ENCODE measurements around the gene MED12. TPM values are rescaled to one million over a fixed set of nuclear protein-coding genes. Genes with fewer than 3 reads are reported as not detected.

Gene MED12
- total RNA-seq, 2 experiments from 2014 or later: 23.1 to 31.1 TPM

GRCh38 chrX:71128166-71128833 lies 9.9 kb downstream of the MED12 start:
- ChIA-PET CTCF (ENCODE audit: unreplicated experiment) (no interaction called here), POLR2A (interaction anchor here (0.5 kb wide), 1 partner anchor 391 kb away, joined by 3 read pairs; no protein-coding TSS in a partner anchor)
- no peak overlapping the region for H3K4me3 ChIP-seq (ENCODE audit: low read depth, low read length, poor library complexity, severe bottlenecking)
- TF ChIP-seq EZH2phosphoT487 (IDR thresholded peaks at IDR 0.05; ENCODE audit: borderline replicate concordance, low read depth, low read length) (no peak), CTCF (conservative IDR thresholded peaks at IDR 0.05; ENCODE audit: low read length) (no peak)
- no peak for DNase-seq (ENCODE audit: low spot score)
- H3K27ac ChIP-seq (ENCODE audit: low read depth, low read length, poor library complexity, severe bottlenecking): no peak overlapping the region
- BruUV-seq (replicated peaks): no TSS peak
- H2AFZ ChIP-seq (ENCODE audit: low read length): no peak overlapping the region
- peaks cover 63% of the 10 kb centered on the region for H3K36me3 ChIP-seq (ENCODE audit: insufficient read depth, low read length)
- no peaks in the 10 kb centered on the region for H3K9me3 ChIP-seq (ENCODE audit: low read length)
- H3K4me1 ChIP-seq (ENCODE audit: insufficient read depth, low read length, poor library complexity, severe bottlenecking): no peaks in the 10 kb centered on the region
- no peaks in the 10 kb centered on the region for H3K9me2 ChIP-seq (ENCODE audit: insufficient read depth, low read length)
- H3K4me2 ChIP-seq (ENCODE audit: low read length): no peak overlapping the region
- intact Hi-C loops (cut with micrococcal nuclease; ENCODE audit: unreplicated experiment): loop anchor here (2.0 to 5.0 kb wide), 2 partner anchors 129 to 156 kb away; no protein-coding TSS in a partner anchor
- H3K79me2 ChIP-seq (ENCODE audit: insufficient read depth, low read depth, low read length): no peaks in the 10 kb centered on the region
- no peaks in the 10 kb centered on the region for H4K20me1 ChIP-seq (ENCODE audit: insufficient read depth, low read length)

- TF ChIP-seq CTCF (conservative IDR thresholded peaks at IDR 0.05; ENCODE audit: low read length) (peak; percentile 80), EZH2phosphoT487 (IDR thresholded peaks at IDR 0.05; ENCODE audit: borderline replicate concordance, low read depth, low read length) (no peak)
- no TSS peak for BruUV-seq (replicated peaks)
- Histone ChIP-seq H3K9me3 (ENCODE audit: low read length) (no peaks in the 10 kb centered on the region), H3K4me1 (ENCODE audit: insufficient read depth, low read length, poor library complexity, severe bottlenecking) (no peaks in the 10 kb centered on the region), H4K20me1 (ENCODE audit: insufficient read depth, low read length) (no peaks in the 10 kb centered on the region), H3K4me3 (ENCODE audit: low read depth, low read length, poor library complexity, severe bottlenecking) (no peak overlapping the region), H2AFZ (ENCODE audit: low read length) (no peak overlapping the region), H3K79me2 (ENCODE audit: insufficient read depth, low read depth, low read length) (no peaks in the 10 kb centered on the region), H3K36me3 (ENCODE audit: insufficient read depth, low read length) (peaks cover 58% of the 10 kb centered on the region), H3K27ac (ENCODE audit: low read depth, low read length, poor library complexity, severe bottlenecking) (no peak overlapping the region), H3K9me2 (ENCODE audit: insufficient read depth, low read length) (no peaks in the 10 kb centered on the region), H3K4me2 (ENCODE audit: low read length) (no peak overlapping the region)
- intact Hi-C loops (cut with micrococcal nuclease; ENCODE audit: unreplicated experiment): loop anchor here (1.0 to 5.0 kb wide), 3 partner anchors 31 to 157 kb away; no protein-coding TSS in a partner anchor
- CTCF ChIA-PET (ENCODE audit: unreplicated experiment): interaction anchor here (0.9 kb wide), 1 partner anchor 28 kb away, joined by 3 read pairs; no protein-coding TSS in a partner anchor
- POLR2A ChIA-PET: interaction anchor here (0.5 kb wide), 1 partner anchor 390 kb away, joined by 3 read pairs; no protein-coding TSS in a partner anchor
- peak; percentile 62 for DNase-seq (ENCODE audit: low spot score)
Observed at GRCh38 chrX:71128915-71129765, 10.7 kb downstream of the MED12 start.
